NCI-H748 treated with DMSO at 0.1 percent for 48 hours (cell line): ENCODE measurements around the gene STK39.
"Not testable (repeated sequence)": the region's sequence is repeated elsewhere in the genome, so short reads cannot be mapped to it uniquely, and the experiment has no call there.

Source experiments
- DNase-seq: peaks from one replicate; lab custom pipeline; 2025; lab: John Stamatoyannopoulos, UW

STK39 gene

DNA sequence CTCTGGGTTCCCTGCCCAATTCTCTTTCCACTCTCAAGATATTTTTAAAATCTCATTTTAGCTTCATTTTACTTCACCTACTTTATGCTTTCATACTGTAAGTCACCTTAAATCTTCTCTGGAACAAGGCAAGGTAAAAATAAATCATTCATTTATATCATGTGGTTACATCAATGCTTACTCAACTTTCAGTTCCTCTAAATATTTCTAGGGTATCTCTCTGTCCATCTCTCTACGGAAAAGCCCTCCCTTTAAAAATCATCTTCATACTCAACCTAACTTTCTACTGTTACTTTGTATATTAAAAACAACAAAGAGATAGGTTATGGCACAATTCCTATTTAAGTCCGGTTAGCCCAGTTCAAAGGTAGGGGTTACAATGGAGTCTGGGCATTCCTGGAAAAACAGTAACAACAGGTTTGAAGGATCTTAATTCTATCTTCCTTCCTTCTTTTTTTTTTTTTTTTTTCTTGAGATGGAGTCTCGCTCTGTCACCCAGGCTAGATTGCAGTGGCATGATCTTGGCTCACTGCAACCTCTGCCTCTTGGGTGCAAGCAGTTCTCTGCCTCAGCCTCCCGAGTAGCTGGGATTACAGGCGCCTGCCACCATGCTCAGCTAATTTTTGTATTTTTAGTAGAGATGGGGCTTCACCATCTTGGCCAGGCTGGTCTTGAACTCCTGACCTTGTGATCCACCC is 205.1 kb downstream of the STK39 start:
- not testable (repeated sequence) for DNase-seq

GRCh38 chr2:168039881-168040280 is 207.5 kb downstream of the STK39 start:
- no peak for DNase-seq

DNA sequence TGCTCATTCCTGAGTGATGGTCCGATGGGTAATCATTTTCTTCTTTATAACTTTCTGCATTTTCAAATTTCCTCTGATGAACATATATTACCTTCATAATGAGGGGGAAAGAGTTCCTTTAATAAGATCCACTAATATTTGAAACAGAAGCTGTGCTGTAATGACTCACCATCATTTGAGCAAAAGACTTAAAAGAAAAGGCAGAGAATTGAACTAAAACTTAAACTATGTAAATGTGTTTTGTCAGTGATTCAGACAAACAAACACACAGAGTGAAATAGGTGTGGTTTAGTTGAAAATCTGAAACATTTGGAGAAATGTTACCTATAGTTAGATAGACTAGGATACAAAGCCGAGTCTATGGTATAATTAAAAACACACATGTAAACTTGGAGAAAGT is 209.6 kb downstream of the STK39 start:
- no peak for DNase-seq

GRCh38 chr2:168035458-168035857 is 211.9 kb downstream of the STK39 start:
- no peak for DNase-seq

DNA sequence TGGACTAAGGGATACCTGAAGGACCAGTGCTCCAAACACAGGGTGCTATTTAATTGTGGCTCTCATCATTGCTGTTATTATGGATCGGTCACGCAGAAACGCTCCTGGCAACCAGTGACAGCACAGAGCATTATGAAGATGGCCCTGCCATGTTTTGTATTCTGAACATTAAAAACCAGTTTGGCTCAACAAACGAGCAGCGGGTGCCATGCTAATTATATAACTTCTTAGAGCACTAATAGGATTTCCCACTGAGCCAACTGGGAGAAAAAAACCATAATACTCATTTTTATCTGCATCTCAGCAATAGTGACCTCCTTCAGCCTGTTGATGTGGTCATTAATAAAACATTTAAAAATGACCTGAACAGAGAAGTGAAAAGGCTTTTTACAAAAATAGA is 212.8 kb downstream of the STK39 start:
- DNase-seq: peak; percentile 78

- DNase-seq: peak; percentile 32
Measured at GRCh38 chr2:168033966-168034365, 213.4 kb downstream of the STK39 start.

DNA sequence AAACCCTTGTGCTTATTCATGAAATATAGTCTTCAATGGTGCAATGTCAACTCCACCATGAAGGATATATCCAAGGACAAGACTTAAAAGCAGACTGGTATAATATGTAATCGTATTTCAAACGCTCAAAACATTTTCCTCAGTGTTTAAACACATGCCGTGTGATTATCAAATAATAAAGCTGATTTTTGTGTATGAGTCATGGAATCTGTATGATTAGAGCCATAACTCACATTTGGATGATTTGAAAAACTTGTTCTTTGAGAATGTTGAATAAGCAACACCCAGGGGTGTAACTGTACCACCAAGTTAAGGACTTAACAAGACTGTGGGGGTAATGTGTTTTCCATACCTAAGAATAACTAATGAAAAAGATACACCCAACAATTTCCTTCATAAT is 215.3 kb downstream of the STK39 start:
- no peak for DNase-seq

- no peak for DNase-seq
Measured at GRCh38 chr2:168030862-168031624, 216.4 kb downstream of the STK39 start.

GRCh38 chr2:168029071-168029470 is 218.3 kb downstream of the STK39 start:
- no peak for DNase-seq

GRCh38 chr2:168028362-168028761 is 219.0 kb downstream of the STK39 start:
- no peak for DNase-seq

- DNase-seq: no peak
Measured at GRCh38 chr2:168025487-168026202, 221.8 kb downstream of the STK39 start.

DNA sequence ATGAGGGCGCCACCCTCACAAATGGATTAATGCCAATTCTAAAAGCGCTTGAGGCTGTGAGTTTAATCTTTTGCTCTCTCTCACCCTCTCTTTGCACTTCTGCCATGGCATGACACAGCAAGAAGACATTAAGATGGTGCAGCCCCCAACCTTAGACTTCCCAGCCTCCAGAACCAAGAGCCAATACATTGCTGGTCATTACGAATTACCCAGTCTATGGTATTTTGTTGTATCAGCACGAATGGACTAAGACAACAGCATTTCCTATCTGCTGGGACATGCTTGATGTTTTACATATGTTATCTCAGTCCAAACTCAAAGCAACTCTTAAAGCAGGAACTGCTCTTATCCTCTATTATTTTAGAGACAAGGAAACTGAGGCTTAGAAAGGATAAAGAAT is 222.9 kb downstream of the STK39 start:
- DNase-seq: no peak

- DNase-seq: no peak
Measured at GRCh38 chr2:168021800-168022587, 225.4 kb downstream of the STK39 start.

GRCh38 chr2:168015274-168015953 is 232.0 kb downstream of the STK39 start:
- no peak for DNase-seq

- no peak for DNase-seq
Measured at GRCh38 chr2:168009900-168010299, 237.5 kb downstream of the STK39 start.

- DNase-seq: no peak
Measured at GRCh38 chr2:168008646-168009195, 238.7 kb downstream of the STK39 start.

DNA sequence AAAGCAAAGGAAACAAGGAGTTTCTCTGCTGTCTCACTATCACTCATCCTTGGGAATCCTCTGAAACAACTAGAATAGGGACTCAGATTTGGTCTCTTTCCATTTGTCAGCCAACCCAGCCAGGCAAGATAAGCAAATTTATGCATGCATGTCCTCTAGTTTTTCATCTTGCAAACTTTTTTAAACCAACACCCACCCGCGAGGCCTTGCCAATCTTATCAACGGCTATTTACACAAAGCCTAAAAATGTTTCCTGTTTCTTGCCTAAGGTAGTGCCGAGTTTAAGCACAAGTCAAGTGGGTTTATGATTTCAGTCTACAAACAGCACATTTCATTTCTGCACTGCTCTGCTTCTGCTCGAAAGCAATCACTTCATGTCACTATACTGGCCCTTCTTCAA is 240.9 kb downstream of the STK39 start:
- no peak for DNase-seq

- no peak for DNase-seq
Measured at GRCh38 chr2:168005586-168005985, 241.8 kb downstream of the STK39 start.

GRCh38 chr2:168003876-168004275 is 243.5 kb downstream of the STK39 start:
- DNase-seq: no peak

GRCh38 chr2:168002021-168002553 is 245.3 kb downstream of the STK39 start:
- DNase-seq: no peak

DNA sequence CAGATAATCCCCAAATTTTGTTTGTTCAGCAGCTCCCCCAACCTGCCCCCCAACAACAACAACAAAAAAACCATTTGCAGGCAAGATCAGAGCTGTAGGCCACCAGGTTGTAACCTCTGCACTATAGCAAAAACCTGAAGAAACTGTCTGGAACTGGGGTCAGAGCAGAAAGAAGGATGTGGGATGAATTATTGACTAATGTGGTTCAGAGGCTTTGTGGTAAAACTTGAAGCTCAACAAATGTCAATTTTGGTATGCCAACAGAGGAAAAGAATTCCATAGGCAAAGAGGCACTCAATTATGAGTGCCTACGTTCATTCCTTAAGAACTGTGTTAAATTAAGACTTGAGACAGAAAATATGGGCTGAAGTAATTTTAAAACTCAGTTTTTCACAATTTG is 255.1 kb downstream of the STK39 start:
- no peak for DNase-seq
